COLO829 (cell line): ENCODE data around the gene PXYLP1.

Experiments
- DNase-seq: peaks from one replicate; pipeline ENCODE4 v3.0.0; 2012; ENCODE audit warnings: low spot score

The PXYLP1 gene

GRCh38 chr3:141228395-141228794 lies 3.2 kb upstream of the PXYLP1 start:
- DNase-seq, result no peak

GRCh38 chr3:141229132-141229531 lies 2.5 kb upstream of the PXYLP1 start:
- DNase-seq, result no peak

GRCh38 chr3:141230293-141230692 lies 1.3 kb upstream of the PXYLP1 start:
- no peak for DNase-seq

- no peak for DNase-seq
Observed at GRCh38 chr3:141231952-141232823, 563 bp downstream of the PXYLP1 start.

GRCh38 chr3:141233457-141234161 lies 2.0 kb downstream of the PXYLP1 start:
- DNase-seq, result no peak

- DNase-seq, result no peak
Observed at GRCh38 chr3:141234283-141234682, 2.7 kb downstream of the PXYLP1 start.

GRCh38 chr3:141235661-141236171 lies 4.1 kb downstream of the PXYLP1 start:
- DNase-seq, result no peak

- no peak for DNase-seq
Observed at GRCh38 chr3:141236361-141236760, 4.7 kb downstream of the PXYLP1 start.

GRCh38 chr3:141237701-141238521 lies 6.3 kb downstream of the PXYLP1 start:
- no peak for DNase-seq

GRCh38 chr3:141239511-141240281 lies 8.1 kb downstream of the PXYLP1 start:
- no peak for DNase-seq

- DNase-seq, result no peak
Observed at GRCh38 chr3:141240286-141240685, 8.7 kb downstream of the PXYLP1 start.

- peak; percentile 88 for DNase-seq
Observed at GRCh38 chr3:141240687-141241615, 9.3 kb downstream of the PXYLP1 start.

- DNase-seq, result no peak
Observed at GRCh38 chr3:141241616-141242376, 10.2 kb downstream of the PXYLP1 start.

GRCh38 chr3:141242377-141243092 lies 10.9 kb downstream of the PXYLP1 start:
- DNase-seq, result no peak

- DNase-seq, result peak; percentile 52
Observed at GRCh38 chr3:141243271-141243707, 11.7 kb downstream of the PXYLP1 start.

- no peak for DNase-seq
Observed at GRCh38 chr3:141246224-141246957, 14.8 kb downstream of the PXYLP1 start.

GRCh38 chr3:141246958-141247301 lies 15.3 kb downstream of the PXYLP1 start:
- DNase-seq, result no peak

GRCh38 chr3:141248064-141248463 lies 16.4 kb downstream of the PXYLP1 start:
- DNase-seq, result no peak
